K562 (cell line): ENCODE measurements around the gene CMTR1. TPM values are rescaled to one million over a fixed set of nuclear protein-coding genes. Genes with fewer than 3 reads are reported as not detected.

Experiments
- ATAC-seq: fragments of 200-7000 bp; cut with Tn5 transposase; 3 replicates; pipeline ENCODE4 v1.9.1; 2020; ENCODE audit warnings: moderate library complexity
- BruUV-seq: library from RNA; stranded (reverse); fragments of 400-500 nt; replicated peaks from 2 replicates; lab custom pipeline; 2021; lab: Mats Ljungman, UMichigan
- CTCF ChIA-PET: fragments of 300-600 bp; formaldehyde crosslinking; extraction: SDS; loops from one replicate; lab custom pipeline; 2021; ENCODE audit warnings: low intra/inter-chr PET ratio; lab: Yijun Ruan, JAX
- POLR2A ChIA-PET: fragments of 300-600, 350-650 bp; sonication (Branson Sonifier 250); formaldehyde crosslinking; extraction: SDS; loops from one replicate; lab custom pipeline; 2021; ENCODE audit warnings: antibody characterized with exemption, inconsistent platforms; lab: Yijun Ruan, JAX
- DNase-seq, 4 experiments: peaks; one replicate each; pipeline versions ENCODE4 v3.0.0 to v3.0.0-alpha.2; 2011 to 2018; ENCODE audit warnings: low spot score in 3 of 4, mixed read lengths in 3 of 4; ENCODE audit errors: extremely low read depth in 1 of 4
- FAIRE-seq: peaks from 2 replicates; lab custom pipeline; 2011; peaks lifted over from hg19 to GRCh38; lab: Jason Lieb, UNC
- H2AFZ ChIP-seq: 2 replicates; pipeline ENCODE4 v1.6.0; 2011; ENCODE audit warnings: low read depth, low read length, control low read depth, inconsistent platforms
- H3K27ac ChIP-seq: fragments of 200-600 bp; 3 replicates; pipeline ENCODE4 v1.8.0; 2011; ENCODE audit warnings: low read depth, mild to moderate bottlenecking, control low read depth, inconsistent platforms, low read length, moderate library complexity, mixed read lengths; ENCODE audit errors: extremely low read depth
- H3K27me3 ChIP-seq, 2 experiments: fragments of 300-600 bp in 1 of 2; 2 replicates in 1 of 2; 3 replicates in 1 of 2; pipeline versions ENCODE4 v1.6.0 to v1.8.0; 2011; ENCODE audit warnings: inconsistent platforms in 2 of 2, low read length in 2 of 2, mild to moderate bottlenecking in 1 of 2, mixed read lengths in 1 of 2, moderate library complexity in 1 of 2; ENCODE audit not compliant: control insufficient read depth in 2 of 2, insufficient read depth in 2 of 2
- H3K36me3 ChIP-seq: fragments of 300-600 bp; 3 replicates; pipeline ENCODE4 v1.8.0; 2011; ENCODE audit warnings: mild to moderate bottlenecking, low read length, inconsistent platforms; ENCODE audit not compliant: control insufficient read depth, insufficient read depth
- H3K4me1 ChIP-seq, 2 experiments: fragments of 200-600 bp in 1 of 2; replicated peaks in 1 of 2; 2 replicates in 1 of 2; 3 replicates in 1 of 2; pipeline versions ENCODE4 v1.5.1 to v1.8.0; 2011; ENCODE audit warnings: inconsistent platforms in 2 of 2, low read length in 2 of 2, mild to moderate bottlenecking in 1 of 2, mixed read lengths in 1 of 2, moderate library complexity in 1 of 2; ENCODE audit not compliant: control insufficient read depth in 2 of 2, insufficient read depth in 2 of 2
- H3K4me2 ChIP-seq: 2 replicates; pipeline ENCODE4 v1.6.1; 2011; ENCODE audit warnings: low read length, control low read depth, inconsistent platforms, mixed read lengths; ENCODE audit not compliant: insufficient read depth
- H3K4me3 ChIP-seq: fragments of 200-600 bp; sonication (generic), shearing (Covaris generic); 2 replicates; pipeline ENCODE4 v1.5.1; 2016; ENCODE audit warnings: control low read depth, inconsistent platforms
- H3K79me2 ChIP-seq: fragments of 200-600 bp; 3 replicates; pipeline ENCODE4 v1.8.0; 2011; ENCODE audit warnings: low read length, inconsistent platforms; ENCODE audit not compliant: control insufficient read depth, insufficient read depth
- H3K9ac ChIP-seq, 2 experiments: 2 replicates each; pipeline versions ENCODE4 v1.6.0 to v1.6.1; 2011; ENCODE audit warnings: low read depth in 2 of 2, low read length in 2 of 2, control low read depth in 1 of 2, inconsistent platforms in 1 of 2, mild to moderate bottlenecking in 1 of 2, mixed read lengths in 1 of 2; ENCODE audit not compliant: insufficient read depth in 1 of 2
- H3K9me1 ChIP-seq: one replicate; pipeline ENCODE4 v1.6.0; 2011; ENCODE audit warnings: inconsistent platforms, mild to moderate bottlenecking, low read length, moderate library complexity; ENCODE audit not compliant: control insufficient read depth, insufficient read depth
- H3K9me3 ChIP-seq: replicated peaks from 2 replicates; pipeline ENCODE4 v1.5.1; 2011; ENCODE audit warnings: low read depth, low read length, inconsistent platforms; ENCODE audit not compliant: control insufficient read depth, insufficient read depth
- H4K20me1 ChIP-seq: replicated peaks from 2 replicates; pipeline ENCODE4 v1.6.1; 2011; ENCODE audit warnings: low read length, inconsistent platforms, mixed read lengths; ENCODE audit not compliant: control insufficient read depth, insufficient read depth
- MEIS2 ChIP-seq: fragments of 450-650 bp; IDR thresholded peaks from 2 replicates; pipeline ENCODE4 v1.6.1; 2014; ENCODE audit warnings: mild to moderate bottlenecking; ENCODE audit not compliant: partially characterized antibody
- SFPQ ChIP-seq: fragments of 200-400 bp; formaldehyde crosslinking; IDR thresholded peaks from 2 replicates; pipeline ENCODE4 v1.6.1; 2017; ENCODE audit warnings: mild to moderate bottlenecking, low read depth, low read length, moderate library complexity
- ZNF253 ChIP-seq: fragments of 250-450 bp; sonication (Bioruptor Pico); conservative IDR thresholded peaks from 2 replicates; pipeline ENCODE4 v1.6.1; 2021; ENCODE audit warnings: mild to moderate bottlenecking
- ZNF318 ChIP-seq, 2 experiments: fragments of 450-650 bp; IDR thresholded peaks; 2 replicates each; pipeline ENCODE4 v1.6.1; 2016; ENCODE audit warnings: mild to moderate bottlenecking in 2 of 2, borderline replicate concordance in 1 of 2, low read depth in 1 of 2, moderate library complexity in 1 of 2
- WGBS: fragments of 100-300 bp; shearing (Covaris generic); methylation state at CpG from one replicate; pipeline ENCODE4 v1.1.6; 2016; ENCODE audit warnings: low coverage, mixed read lengths; ENCODE audit not compliant: insufficient coverage; ENCODE audit errors: missing lambda C conversion rate; 5-methylcytosine and 5-hydroxymethylcytosine counted together
- in situ Hi-C: fragments of 300-500 bp; cut with MboI; formaldehyde crosslinking; loops from 4 replicates; pipeline ENCODE4 v1.15.0; 2018; ENCODE audit warnings: inconsistent platforms, mixed read lengths
- intact Hi-C: fragments of 100-400 bp; cut with micrococcal nuclease; formaldehyde crosslinking; loops from 2 replicates; pipeline ENCODE4 v1.14.2; 2022
- polyA plus RNA-seq, 8 experiments: library from polyadenylated mRNA; depleted of rRNA in 4 of 8; stranded (reverse) in 5 of 8; unstranded in 3 of 8; fragments of >200 nt; fragmentation: Nextera tagmentation in 2 of 8; fragmentation: Illumina TruSeq in 1 of 8; extraction: Ambion mirVana in 2 of 8; extraction: Trizol in 1 of 8; gene quantifications; 2 replicates each; pipeline versions ENCODE4 v1.2.1 to v1.2.3, GENCODE V29; 2011 to 2014; ENCODE audit warnings: inconsistent platforms in 1 of 8, missing spikeins in 1 of 8
- total RNA-seq, 7 experiments: library from RNA; depleted of rRNA in 6 of 7; stranded (reverse); fragments of >200 nt in 6 of 7; fragmentation: Illumina TruSeq in 2 of 7; extraction: Trizol in 2 of 7; gene quantifications; 2 replicates each; pipeline versions ENCODE4 v1.2.1 to v1.2.3, GENCODE V29; 2011 to 2021; ENCODE audit warnings: low replicate concordance in 1 of 7

CMTR1 gene
- total and polyA plus RNA-seq, 9 of the 15 experiments (the other 6 are each of a cell fraction or from before 2014, with no cell fraction given), result 2.9 to 63.5 (median 49.5) TPM

- TF ChIP-seq ZNF253 (CRISPR knock-in tag) (no peak), MEIS2 (no peak), SFPQ (no peak), ZNF318 (IDR thresholded peaks at IDR 0.05; ENCODE audit: borderline replicate concordance in 1 of 2, low read depth in 1 of 2) (no peak)
- BruUV-seq, result no TSS peak
- ChIA-PET CTCF (no interaction called here), POLR2A (no interaction called here)
- FAIRE-seq, result no peak
- Histone ChIP-seq H3K4me1 (no peaks in the 10 kb centered on the region; a peak in 1 of 5 replicates), H3K9me3 (no peaks in the 10 kb centered on the region), H3K4me3 (no peak overlapping the region), H3K4me2 (no peak overlapping the region), H3K9me1 (peaks cover 2% of the 10 kb centered on the region), H3K27me3 (no peaks in the 10 kb centered on the region), H3K36me3 (peaks cover 46% of the 10 kb centered on the region), H2AFZ (no peak overlapping the region), H3K27ac (no peak overlapping the region), H3K79me2 (no peaks in the 10 kb centered on the region), H3K9ac (no peak overlapping the region), H4K20me1 (no peaks in the 10 kb centered on the region; the same call in 1 of the 2 replicates)
- ATAC-seq, result no peak
- DNase-seq, result no peak
- 100% methylated on average over 3 of the region's 3 CpGs for WGBS
- intact Hi-C loops (no loop called here), in situ Hi-C loops (loop anchor here (10.0 kb wide), 1 partner anchor 175 kb away; no protein-coding TSS in a partner anchor)
Observed at GRCh38 chr6:37389857-37390256, 43.2 kb upstream of the CMTR1 start.
